ENCODE data around the gene NDFIP2.

The NDFIP2 gene

DNA sequence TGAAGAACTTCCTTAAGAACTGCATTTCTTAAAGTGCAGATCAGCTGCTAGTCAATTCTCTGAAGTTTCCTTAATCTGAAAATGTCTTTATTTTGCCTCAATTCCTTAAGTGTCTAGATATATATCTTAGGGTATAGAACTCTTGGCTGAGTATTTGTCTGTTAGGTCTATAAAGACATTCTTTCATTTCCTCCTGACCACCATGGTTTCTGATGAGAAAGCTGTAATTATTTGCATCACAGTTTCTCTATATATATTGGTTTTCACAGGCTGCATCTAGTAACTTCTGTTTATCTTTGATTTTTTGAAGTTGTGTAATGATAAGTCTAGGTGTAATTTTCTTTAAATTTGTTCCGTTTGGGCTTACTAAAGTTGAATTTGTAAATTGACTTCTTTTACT lies 15.2 kb downstream of the NDFIP2 start:
- DNase-seq (ENCODE audit: low read depth), result no peak

DNA sequence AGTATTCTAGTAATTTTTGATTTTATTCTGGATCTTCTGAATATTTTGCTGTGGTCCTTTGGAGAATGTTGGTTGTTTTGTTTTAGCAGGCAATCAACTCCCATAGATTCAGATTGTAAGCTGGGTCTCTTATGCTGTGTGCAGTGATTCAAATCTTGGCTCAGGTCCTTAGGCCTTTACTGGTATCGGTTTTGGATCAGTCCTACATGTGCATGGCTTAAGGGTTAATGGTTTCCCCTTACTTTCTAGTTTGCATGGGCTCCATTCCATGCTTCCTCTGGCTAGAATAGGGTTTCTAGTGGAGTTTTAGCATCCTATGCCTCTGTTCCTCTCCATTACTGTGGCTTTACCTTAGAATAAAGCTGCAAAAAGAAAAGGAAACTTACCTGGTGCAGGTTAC lies 16.1 kb downstream of the NDFIP2 start:
- no peak for DNase-seq (ENCODE audit: low read depth)

DNA sequence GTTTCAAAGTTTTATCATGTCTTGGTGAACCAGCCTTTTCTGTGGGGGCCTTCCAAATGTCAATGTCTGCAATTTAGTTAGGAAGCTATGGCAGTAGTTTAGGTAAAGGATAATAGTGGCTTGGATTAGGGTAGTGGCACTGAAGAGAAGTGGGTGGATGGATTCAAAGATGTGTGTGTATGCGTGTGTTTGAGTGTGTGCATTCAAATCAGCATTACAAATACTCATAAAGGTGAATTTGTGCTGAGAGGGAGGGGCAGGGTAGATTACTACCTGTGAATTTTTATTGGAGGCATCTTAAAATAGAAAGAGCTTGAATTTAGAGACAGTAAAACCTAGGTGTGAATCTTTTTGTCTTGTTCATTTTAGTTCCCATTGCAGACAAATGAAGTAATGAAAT lies 16.9 kb downstream of the NDFIP2 start:
- no peak for DNase-seq (ENCODE audit: low read depth)

DNA sequence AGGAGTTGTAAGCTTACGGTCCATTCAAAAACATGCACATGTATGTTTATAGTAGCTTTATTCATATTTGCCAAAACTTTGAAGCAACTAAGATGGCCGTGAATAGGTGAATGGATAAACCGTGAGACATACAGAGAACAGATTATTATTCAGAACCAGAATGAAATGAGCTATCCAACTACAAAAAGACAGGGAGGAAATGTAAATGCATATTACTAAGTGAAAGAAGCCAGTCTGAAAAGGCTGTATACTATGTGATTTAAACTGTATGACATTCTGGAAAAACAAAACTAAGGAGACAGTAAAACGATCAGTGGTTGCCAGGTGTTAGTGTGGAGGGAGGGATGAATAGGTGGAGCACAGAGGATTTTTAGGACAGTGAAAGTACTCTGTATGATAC lies 19.9 kb downstream of the NDFIP2 start:
- DNase-seq (ENCODE audit: low read depth), result no peak

DNA sequence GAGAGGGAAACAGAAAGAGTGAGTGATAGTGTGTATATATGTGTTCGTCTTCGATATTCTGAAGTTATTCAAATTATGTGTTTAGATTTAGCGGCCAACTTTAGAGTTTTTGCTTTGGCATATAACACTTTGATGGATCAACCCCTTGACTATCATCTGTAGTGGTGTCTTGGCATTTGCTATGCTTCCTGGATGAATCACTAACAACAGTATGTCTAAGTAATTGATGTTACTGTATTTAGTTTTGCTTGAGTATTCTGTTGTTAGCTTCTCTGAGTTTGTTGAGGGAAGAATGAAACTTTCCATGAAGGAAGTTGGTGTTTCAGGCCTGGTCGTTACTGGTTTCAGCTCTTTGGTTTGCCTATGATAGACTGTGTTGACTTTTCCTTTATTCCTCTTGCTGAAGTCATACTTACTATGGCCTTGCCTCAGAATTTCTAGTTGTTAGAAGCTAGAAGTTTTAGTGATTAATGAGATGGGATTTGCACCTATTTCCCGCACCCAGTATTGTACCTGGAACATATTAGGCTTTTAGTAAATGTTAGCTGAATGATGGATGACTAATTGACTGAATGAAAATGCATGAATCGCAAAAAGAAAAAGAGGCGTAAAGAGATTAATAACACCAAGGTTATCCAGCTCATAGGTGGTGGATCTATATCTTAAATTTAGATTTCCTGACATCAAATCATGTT lies 20.7 kb downstream of the NDFIP2 start:
- DNase-seq (ENCODE audit: low read depth), result no peak

DNA sequence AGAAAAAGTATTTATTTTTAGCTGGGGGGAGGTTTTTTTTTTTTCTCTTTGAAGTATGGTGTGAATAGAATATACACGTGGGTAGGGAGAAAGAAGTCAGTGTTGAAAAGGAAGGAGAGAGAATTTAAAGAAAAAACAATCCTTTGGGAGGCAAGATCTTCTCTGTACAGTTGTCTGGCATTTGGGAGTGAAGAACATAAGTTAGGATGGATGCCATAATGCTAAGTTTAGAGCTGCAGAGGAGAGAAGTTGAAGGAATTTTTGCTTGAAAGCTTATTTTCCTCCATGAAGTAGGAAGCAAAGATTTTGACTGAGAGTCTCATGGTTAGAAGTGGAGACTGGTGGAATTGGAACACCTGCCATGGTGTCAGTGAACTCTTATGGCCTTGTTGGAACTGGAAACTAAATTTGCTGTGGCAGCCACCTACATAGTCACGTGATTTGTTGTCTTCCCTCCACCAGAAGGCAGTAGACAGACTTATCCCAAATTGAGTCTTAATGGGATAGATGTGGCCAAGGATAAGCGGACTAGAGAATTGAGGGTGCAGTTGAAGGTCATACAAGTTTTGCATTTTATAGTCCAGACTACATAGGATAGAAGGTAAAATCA lies 22.0 kb downstream of the NDFIP2 start:
- no peak for DNase-seq (ENCODE audit: low read depth)

DNA sequence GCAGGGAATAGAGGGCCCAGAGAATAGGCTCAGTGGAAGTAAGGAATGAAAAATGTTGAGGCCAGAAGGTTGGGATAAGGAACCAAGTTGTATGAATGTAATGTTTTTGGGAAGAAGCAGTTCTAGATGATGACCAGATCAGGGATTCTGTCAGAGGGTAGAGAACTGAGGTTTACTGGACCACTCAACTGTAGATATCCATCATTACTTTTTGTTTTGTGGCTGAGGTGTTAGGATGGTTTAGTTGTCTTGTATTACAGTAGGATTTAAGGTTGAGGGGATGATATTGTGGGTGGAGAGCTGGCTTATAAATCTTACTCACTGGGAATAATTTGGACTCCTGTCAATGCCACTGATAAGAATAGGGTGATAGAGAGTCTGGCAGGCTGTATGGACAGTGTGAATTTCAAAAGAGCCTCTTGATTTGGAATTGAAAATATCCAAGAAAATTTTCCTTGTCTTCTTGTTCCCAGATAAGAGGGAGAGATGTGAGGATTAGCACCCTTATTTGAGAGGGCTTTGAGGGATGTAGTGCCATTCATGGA lies 22.6 kb downstream of the NDFIP2 start:
- DNase-seq (ENCODE audit: low read depth), result no peak

DNA sequence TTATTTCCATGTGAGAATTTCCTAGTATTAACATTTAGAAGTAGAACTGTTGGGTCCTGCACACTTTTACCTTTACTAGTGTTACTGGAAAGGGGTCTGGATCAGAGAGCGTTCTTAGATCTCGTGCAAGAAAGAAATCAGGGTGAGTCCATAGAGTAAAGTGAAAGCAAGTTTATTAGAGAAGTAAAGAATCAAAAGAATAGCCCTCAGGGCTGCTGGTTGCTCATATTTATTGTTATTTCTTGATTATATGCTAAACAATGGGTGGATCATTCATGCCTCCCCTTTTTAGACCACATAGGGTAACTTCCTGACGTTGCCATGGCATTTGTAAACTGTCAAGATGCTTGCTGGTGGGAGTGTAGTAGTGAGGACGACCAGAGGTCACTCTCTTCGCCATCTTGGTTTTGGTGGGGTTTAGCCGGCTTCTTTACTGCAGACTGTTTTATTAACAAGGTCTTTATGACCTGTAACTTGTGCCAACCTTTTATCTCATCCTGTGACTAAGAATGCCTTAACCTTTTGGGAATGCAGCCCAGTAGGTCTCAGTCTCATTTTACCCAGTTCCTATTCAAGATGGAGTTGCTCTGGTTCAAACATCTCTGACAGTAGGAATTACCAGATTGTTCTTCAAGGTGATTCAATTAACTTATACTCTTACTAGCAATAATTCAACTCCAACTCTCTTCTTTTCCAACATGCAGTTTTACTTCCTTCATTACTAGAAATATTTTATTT lies 27.4 kb downstream of the NDFIP2 start:
- DNase-seq (ENCODE audit: low read depth), result no peak

DNA sequence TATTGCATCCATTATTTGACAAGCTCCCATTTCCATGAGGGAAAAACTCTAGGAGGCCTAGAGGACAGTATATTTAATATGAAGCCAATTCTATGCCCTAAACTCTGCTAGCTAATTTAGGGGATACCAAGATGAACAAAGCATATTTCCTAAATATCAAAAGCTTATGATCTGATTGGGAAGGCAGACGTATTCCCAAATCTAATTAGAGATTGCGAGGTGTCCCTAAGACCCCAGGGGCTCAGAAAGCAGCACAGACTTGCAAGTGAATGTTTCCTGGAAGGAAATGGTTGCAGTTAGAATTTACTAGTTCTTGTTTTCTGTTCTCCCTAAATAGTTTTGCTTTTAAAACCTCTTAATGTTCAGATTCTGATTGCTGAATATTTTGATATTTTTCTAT lies 30.7 kb downstream of the NDFIP2 start:
- DNase-seq (ENCODE audit: low read depth), result no peak

DNA sequence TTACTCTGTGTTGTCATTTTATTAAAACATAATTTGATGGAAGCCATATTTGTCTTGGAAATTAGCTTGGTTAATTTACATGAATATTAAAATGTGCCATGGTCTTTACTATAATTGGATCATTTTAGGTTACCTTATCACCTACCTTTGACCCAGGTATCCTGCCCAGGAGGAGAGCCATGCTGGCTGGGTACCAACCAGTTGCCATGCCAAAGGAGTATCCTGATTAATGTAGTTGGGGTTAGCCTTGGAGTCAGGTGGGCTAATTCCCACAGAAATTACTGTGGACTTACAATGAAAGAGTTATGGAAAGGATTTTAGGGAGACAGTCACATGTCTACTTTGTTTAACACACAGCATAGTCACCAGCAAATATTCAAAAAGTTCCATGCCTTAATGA lies 32.0 kb downstream of the NDFIP2 start:
- no peak for DNase-seq (ENCODE audit: low read depth)

DNA sequence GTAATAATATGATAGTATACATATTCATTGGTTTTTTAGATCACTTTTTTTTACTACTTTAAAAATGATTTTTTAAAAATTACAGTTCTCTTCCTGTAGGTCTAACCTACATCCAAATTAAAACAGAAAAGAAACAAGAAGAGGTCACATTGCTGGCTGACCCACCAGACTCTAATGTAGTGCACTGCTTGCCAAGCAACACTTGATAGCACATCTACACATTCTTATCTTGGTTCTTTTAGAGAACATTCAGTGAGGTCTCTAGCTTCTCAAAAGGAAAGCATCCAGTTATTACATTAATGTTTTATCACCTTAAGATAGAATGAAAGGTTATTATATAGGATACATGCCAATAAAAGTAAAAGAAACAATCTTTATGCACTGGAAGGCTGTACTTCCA lies 35.6 kb downstream of the NDFIP2 start:
- no peak for DNase-seq (ENCODE audit: low read depth)

DNA sequence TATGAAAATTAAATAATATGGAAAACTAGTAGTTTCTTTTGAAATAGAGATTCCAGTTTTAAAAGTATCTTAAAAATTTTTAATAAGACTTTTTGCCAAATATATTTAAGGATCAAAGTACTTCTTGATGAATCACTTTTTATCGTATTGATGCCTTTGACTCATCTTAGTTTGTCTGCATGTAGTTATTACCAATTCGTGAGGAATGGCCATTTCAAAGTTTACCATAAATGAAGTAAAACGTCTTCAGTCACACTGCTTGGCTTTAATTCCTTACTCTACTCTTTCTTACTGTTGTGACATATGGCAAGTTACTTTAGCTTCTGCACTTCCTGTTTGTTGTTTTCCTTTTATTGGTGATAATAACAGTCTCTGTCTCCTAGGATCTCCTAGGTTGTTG lies 38.3 kb downstream of the NDFIP2 start:
- no peak for DNase-seq (ENCODE audit: low read depth)

DNA sequence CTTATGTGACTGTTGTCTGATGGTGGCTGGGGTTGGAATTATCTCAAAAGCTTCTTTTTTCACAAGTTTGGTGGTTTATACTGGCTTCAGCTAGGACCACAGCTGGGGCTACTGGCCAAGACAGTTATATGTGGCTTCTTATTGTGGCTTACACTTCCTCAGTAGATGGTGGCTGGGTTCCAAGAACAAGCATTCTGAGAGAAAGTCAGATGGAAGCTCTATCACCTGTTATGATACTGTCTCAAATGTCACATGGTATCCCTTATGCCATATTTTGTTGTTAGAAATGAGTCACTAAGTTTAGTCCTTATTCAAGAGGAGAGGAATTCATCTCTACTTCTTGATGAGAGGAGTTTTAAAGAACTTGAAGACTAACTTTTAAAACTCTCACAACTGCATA lies 41.6 kb downstream of the NDFIP2 start:
- no peak for DNase-seq (ENCODE audit: low read depth)

DNA sequence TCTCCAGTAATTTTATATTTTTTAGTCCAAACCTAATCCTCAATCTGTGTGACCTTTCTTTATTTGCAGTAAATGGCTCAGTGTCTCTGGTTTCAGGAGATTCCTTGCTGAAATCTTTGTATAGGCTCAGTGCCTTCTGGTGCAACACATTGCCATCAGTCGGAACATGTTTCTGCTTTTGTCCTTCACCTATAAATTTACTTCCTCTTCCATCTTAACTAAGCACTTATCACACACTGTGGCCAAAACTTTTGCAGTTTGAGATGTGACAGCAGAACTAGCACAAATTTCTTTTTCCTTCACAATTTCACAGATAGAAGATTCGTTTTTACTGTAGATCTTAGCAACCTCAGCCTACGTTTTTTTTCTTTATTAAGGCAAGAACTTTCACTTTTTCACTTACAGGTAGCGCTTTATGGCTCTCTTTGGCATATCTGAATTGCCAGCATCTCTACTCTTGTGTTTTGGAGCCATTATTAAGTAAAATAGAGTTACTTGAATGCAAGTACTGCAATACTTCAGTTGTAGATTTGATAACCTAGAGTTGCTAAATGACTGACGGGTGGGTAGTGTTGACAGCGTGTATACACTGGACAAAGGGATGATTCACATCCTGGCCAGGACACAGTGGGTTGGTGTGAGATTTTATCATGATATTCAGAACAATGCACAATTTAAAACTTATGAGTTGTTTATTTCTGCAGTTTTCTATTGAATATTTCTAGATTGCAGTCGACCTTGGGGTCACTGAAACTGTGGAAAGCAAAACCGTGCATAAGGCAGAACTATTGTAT lies 44.3 kb downstream of the NDFIP2 start:
- no peak for DNase-seq (ENCODE audit: low read depth)

DNA sequence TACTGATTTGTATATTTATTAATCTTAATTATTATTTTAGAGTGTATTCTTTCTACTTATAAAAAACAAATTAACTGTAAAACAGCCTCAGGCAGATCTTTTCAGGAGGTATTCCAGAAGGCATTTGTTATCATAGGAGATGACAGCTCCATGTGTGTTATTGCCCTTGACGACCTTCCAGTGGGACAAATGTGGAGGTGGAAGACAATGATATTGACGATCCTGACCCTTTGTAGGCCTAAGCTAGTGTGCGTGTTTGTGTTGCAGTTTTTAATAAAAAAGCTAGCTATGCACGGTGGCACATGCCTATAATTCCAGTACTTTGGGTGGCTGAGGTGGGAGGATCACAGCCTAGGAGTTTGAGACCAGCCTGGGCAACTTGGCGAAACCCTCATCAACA lies 46.7 kb downstream of the NDFIP2 start:
- no peak for DNase-seq (ENCODE audit: low read depth)

DNA sequence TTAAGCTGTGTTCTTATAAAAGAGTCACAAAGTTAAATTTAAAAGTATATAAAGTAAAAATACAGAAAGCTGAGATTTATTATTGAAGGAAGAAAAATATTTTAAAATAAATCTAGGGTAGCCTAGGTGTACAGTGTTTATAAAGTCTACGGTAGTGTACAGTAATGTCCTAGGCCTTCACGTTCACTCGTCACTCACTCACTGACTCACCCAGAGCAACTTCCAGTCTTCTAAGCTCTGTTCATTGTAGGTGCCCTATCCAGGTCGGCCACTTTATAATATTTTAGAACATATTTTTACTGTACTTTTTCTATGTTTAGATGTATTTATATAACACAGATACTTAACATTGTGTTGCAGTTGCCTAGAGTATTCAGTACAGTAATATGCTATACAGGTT lies 47.4 kb downstream of the NDFIP2 start:
- no peak for DNase-seq (ENCODE audit: low read depth)

DNA sequence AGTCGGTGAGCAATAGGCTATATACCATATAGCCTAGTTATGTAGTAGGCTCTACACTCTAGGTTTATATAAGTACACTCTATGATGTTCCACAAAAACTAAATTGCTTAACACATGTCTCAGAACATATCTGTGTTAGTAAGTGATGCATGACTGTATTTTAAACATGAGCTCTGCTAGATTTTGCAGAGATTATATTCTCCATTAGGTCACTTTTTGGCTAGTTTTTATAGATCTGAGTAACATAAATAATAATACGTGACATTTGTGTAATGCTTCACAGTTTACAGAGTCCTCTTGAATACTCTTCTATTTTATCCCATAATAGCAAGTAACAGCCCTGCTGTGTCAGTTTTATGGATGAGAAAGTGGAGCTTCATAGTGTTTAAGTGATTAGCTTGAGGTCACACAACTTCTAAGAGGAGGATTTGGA lies 47.8 kb downstream of the NDFIP2 start:
- no peak for DNase-seq (ENCODE audit: low read depth)

DNA sequence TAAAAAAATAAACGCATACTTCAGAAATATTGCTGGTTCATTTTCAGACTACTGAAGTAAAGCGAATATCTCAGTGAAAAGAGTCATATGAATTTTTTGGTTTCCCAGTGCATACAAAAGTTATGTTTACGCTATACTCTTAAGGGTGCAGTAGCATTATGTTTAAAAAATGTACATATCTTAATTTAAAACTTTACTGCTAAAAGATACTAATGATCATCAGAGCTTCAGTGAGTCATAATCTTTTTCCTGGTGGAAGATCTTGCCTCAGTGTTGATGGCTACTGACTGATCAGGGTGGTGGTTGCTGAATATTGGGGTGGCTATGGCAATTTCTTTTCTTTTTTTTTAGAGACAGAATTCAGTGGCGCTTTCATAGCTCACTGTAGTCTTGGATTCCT lies 48.9 kb downstream of the NDFIP2 start:
- DNase-seq (ENCODE audit: low read depth), result no peak

DNA sequence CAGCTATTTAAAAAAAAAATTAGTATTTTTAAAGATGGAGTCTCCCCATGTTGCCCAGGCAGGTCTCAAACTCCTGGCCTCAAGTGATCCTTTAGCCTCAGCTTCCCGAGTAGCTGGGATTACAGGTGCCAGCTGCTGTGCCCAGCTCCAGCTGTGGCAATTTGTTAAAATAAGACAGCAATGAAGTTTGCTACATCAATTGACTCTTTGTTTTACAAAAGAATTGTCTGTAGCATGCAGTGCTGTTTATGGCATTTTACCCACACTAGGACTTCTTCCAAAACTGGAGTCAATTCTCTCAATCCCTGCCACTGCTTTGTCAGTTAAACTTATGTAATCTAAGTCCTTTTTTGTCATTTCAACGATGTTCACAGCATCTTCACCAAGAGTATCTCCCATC lies 49.3 kb downstream of the NDFIP2 start:
- DNase-seq (ENCODE audit: low read depth), result no peak

DNA sequence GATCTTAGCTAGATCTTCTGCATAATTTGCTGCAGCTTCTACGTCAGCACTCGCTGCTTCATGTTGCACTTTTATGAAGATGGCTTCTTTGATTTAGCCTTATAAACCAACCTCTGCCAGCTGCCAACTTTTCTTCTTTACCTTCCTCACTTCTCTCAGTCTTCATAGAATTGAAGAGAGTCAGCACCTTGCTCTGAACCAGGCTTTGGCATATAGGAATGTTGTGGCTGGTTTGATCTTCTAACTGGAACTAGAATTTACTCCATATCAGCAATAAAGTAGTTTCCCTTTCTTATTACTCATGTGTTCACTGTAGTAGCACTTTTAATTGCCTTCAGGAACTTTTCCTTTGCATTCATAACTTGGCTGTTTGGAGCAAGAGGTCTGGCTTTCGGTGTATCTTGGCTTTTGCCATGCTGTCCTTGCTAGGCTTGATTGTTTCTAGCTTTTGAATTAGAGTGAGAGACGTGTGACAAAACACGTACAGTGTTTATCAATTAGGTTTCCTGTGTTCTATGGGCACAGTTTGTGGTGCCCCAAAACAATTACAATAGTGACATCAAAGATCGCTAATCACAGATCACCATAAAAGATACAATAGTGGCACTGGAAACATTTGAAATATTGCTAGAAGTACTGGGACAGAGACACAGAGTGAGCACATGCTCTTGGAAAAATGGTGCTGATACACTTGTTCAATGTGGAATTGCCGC lies 50.7 kb downstream of the NDFIP2 start:
- no peak for DNase-seq (ENCODE audit: low read depth)

DNA sequence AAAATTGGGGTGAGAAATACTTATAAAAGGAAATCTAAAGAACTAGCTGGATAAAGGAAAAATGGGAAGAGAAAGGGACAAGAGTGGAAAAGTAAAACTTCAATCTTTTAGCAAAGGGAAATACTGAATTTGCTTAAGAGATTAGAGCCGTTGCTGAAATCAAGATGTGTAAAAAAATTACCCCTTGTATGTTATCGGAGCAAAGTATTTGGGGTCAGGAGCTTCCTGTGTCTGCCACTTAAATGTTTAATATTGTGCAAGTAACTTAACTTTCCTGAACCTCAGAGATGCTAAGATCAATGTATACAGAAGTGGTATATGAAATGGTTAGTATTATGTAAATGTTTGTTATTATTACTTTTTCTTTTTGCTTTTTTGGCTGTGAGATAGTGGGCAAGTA lies 51.6 kb downstream of the NDFIP2 start:
- DNase-seq (ENCODE audit: low read depth), result no peak
